ENCODE data around the gene PAIP2. TPM values are rescaled to one million over a fixed set of nuclear protein-coding genes. Genes with fewer than 3 reads are reported as not detected.
A peak's percentile ranks its signal among the peaks of the same experiment; 100 is the strongest.

Gene PAIP2
- polyA plus RNA-seq, 1 of the 3 experiments (the other 2 are of a cell fraction) = 73.2 TPM

- TF ChIP-seq, protein P1, sequence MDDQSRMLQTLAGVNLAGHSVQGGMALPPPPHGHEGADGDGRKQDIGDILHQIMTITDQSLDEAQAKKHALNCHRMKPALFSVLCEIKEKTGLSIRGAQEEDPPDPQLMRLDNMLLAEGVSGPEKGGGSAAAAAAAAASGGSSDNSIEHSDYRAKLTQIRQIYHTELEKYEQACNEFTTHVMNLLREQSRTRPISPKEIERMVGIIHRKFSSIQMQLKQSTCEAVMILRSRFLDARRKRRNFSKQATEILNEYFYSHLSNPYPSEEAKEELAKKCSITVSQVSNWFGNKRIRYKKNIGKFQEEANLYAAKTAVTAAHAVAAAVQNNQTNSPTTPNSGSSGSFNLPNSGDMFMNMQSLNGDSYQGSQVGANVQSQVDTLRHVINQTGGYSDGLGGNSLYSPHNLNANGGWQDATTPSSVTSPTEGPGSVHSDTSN (IDR thresholded peaks at IDR 0.05) = no peak
- TF ChIP-seq IRF3 (IDR thresholded peaks at IDR 0.05; ENCODE audit: low read depth, low read length) (no peak), RAD21 (IDR thresholded peaks at IDR 0.05; ENCODE audit: low read length) (no peak)
- TF ChIP-seq, protein P2, sequence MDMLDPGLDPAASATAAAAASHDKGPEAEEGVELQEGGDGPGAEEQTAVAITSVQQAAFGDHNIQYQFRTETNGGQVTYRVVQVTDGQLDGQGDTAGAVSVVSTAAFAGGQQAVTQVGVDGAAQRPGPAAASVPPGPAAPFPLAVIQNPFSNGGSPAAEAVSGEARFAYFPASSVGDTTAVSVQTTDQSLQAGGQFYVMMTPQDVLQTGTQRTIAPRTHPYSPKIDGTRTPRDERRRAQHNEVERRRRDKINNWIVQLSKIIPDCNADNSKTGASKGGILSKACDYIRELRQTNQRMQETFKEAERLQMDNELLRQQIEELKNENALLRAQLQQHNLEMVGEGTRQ (IDR thresholded peaks at IDR 0.05; ENCODE audit: borderline replicate concordance, low read depth, low read length) = no peak
- TF ChIP-seq, protein P3, sequence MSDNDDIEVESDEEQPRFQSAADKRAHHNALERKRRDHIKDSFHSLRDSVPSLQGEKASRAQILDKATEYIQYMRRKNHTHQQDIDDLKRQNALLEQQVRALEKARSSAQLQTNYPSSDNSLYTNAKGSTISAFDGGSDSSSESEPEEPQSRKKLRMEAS (IDR thresholded peaks at IDR 0.05; ENCODE audit: low read depth) = no peak
Observed at GRCh38 chr5:139364466-139364865, 22.8 kb downstream of the PAIP2 start (continued).

- POLR2A ChIA-PET = no interaction called here
- Histone ChIP-seq H4K20me1 (ENCODE audit: insufficient read depth) (peaks cover 14% of the 10 kb centered on the region), H3K4me3 (ENCODE audit: low read depth in 2 of 2, low read length in 1 of 2) (no peak overlapping the region), H3K79me2 (ENCODE audit: insufficient read depth) (peaks cover 26% of the 10 kb centered on the region), H3K9ac (peak overlapping the region; percentile 4; the same call in 1 of the 2 replicates), H3F3A (replicated peaks; ENCODE audit: insufficient read depth) (peaks cover 61% of the 10 kb centered on the region), H3K9me3 (no peaks in the 10 kb centered on the region), H3K36me3 (replicated peaks in 1 of 2; ENCODE audit: control insufficient read depth in 1 of 2, insufficient read depth in 2 of 2, low read length in 1 of 2) (peaks cover 45 to 63% of the 10 kb centered on the region in 2 experiments), H3K4me2 (peak overlapping the region; percentile 34; the same call in 1 of the 2 replicates), H3K4me1 (ENCODE audit: control insufficient read depth in 1 of 2, insufficient read depth in 2 of 2, low read depth in 1 of 2, low read length in 1 of 2) (peaks cover 0 to 12% of the 10 kb centered on the region in 2 experiments; a peak in 2 of 4 replicates), H3K9me2 (no peaks in the 10 kb centered on the region), H2AFZ (ENCODE audit: low read depth) (no peak overlapping the region), H3K27me3 (ENCODE audit: insufficient read depth) (no peaks in the 10 kb centered on the region), H3K27ac (ENCODE audit: low read depth in 2 of 2, low read length in 1 of 2) (peak overlapping the region; percentile 30 to 76; a peak in 3 of 4 replicates)
- TF ChIP-seq RAD21 (IDR thresholded peaks at IDR 0.05; ENCODE audit: low read length) = peak; percentile 48
- TF ChIP-seq POLR2AphosphoS5 (IDR thresholded peaks at IDR 0.05; ENCODE audit: low read depth, low read length) = no peak
- TF ChIP-seq CTCF (IDR thresholded peaks at IDR 0.05) = peak; percentile 41
- CTCF ChIA-PET = interaction anchor here (1.1 to 2.2 kb wide), 4 partner anchors 12 to 34 kb away, joined by 3 to 6 read pairs (median 4); partner anchors contain the start of gene PAIP2
- WGBS (ENCODE audit: low lambda C conversion rate) = 89% methylated on average over 2 of the region's 2 CpGs
- DNase-seq = no peak
Observed at GRCh38 chr5:139368613-139369012, 27.0 kb downstream of the PAIP2 start.

- Histone ChIP-seq H3K4me2 (peak overlapping the region; percentile 34; the same call in 1 of the 2 replicates), H3K27ac (ENCODE audit: low read depth in 2 of 2, low read length in 1 of 2) (peak overlapping the region; percentile 30 to 76; a peak in 3 of 4 replicates), H3K9me3 (no peaks in the 10 kb centered on the region), H3F3A (replicated peaks; ENCODE audit: insufficient read depth) (peaks cover 59% of the 10 kb centered on the region), H3K36me3 (replicated peaks in 1 of 2; ENCODE audit: control insufficient read depth in 1 of 2, insufficient read depth in 2 of 2, low read length in 1 of 2) (peaks cover 39 to 58% of the 10 kb centered on the region in 2 experiments), H3K9me2 (no peaks in the 10 kb centered on the region), H3K4me1 (ENCODE audit: control insufficient read depth in 1 of 2, insufficient read depth in 2 of 2, low read depth in 1 of 2, low read length in 1 of 2) (peaks cover 0 to 15% of the 10 kb centered on the region in 2 experiments; a peak in 2 of 4 replicates), H3K27me3 (ENCODE audit: insufficient read depth) (no peaks in the 10 kb centered on the region), H3K9ac (peak overlapping the region; percentile 4; the same call in 1 of the 2 replicates), H3K79me2 (ENCODE audit: insufficient read depth) (peaks cover 20% of the 10 kb centered on the region), H4K20me1 (ENCODE audit: insufficient read depth) (peaks cover 14% of the 10 kb centered on the region), H2AFZ (ENCODE audit: low read depth) (no peak overlapping the region), H3K4me3 (ENCODE audit: low read depth in 2 of 2, low read length in 1 of 2) (no peak overlapping the region)
- TF ChIP-seq EP300 (IDR thresholded peaks at IDR 0.05; ENCODE audit: borderline replicate concordance in 1 of 2, low read depth in 1 of 2, low read length in 1 of 2) (no peak), GATA2 (CRISPR knock-in tag; IDR thresholded peaks at IDR 0.05) (no peak), TCF12 (IDR thresholded peaks at IDR 0.05) (peak; percentile 41; the same call in 1 of the 2 replicates), JUND (IDR thresholded peaks at IDR 0.05) (no peak)
- POLR2A ChIA-PET = no interaction called here
- no peak for DNase-seq
- 79% methylated on average over 1 of the region's 1 CpG for WGBS (ENCODE audit: low lambda C conversion rate)
- CTCF ChIA-PET = interaction anchor here (1.1 to 2.2 kb wide), 4 partner anchors 13 to 33 kb away, joined by 3 to 6 read pairs (median 4); partner anchors contain the start of gene PAIP2
Observed at GRCh38 chr5:139369181-139369580, 27.5 kb downstream of the PAIP2 start.

Data from SK-N-SH (cell line).